ENCODE measurements around the gene VAMP5.
A peak's percentile ranks its signal among the peaks of the same experiment; 100 is the strongest.
"Not testable (repeated sequence)": the region's sequence is repeated elsewhere in the genome, so short reads cannot be mapped to it uniquely, and the experiment has no call there.

The VAMP5 gene

DNA sequence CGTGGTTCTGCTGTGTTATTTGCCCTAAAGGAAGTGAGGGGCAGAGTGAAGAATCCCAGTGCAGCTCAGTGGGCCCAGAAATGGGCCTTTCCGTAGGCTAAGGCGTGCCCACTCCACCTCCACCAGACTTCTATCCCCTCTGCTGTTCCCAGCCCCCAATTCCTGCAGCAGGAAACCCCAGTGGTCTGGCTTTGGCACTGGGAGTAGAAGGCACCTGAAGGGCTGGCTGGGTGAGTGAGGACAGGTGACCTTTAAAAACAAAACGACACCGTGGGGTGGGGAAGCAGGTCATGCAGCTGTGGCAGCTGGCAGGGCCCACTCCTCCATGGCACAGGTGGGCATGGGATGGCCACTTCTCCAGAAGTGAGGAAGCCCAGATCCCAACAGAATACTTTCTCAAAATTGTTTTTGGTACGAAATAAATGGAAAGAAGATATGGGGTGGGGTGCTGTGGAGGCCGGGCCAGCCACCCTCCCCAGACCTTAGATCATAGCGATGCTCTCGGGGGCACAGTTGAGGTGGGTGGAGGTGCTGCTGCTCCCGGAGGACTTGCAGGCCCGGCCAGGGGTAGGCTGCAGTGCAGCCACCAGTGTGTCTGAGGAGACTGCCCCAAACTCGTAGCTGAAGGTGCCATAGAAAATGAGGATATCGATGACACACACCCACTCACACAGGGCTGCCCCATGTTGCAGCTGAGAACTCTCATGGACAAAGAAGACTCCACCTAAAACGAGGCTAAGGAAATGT is 14.5 kb downstream of the VAMP5 start:
- no peak overlapping the region for H3K4me3 ChIP-seq (ENCODE audit: low read depth, low read length)
- TF ChIP-seq, protein P1, sequence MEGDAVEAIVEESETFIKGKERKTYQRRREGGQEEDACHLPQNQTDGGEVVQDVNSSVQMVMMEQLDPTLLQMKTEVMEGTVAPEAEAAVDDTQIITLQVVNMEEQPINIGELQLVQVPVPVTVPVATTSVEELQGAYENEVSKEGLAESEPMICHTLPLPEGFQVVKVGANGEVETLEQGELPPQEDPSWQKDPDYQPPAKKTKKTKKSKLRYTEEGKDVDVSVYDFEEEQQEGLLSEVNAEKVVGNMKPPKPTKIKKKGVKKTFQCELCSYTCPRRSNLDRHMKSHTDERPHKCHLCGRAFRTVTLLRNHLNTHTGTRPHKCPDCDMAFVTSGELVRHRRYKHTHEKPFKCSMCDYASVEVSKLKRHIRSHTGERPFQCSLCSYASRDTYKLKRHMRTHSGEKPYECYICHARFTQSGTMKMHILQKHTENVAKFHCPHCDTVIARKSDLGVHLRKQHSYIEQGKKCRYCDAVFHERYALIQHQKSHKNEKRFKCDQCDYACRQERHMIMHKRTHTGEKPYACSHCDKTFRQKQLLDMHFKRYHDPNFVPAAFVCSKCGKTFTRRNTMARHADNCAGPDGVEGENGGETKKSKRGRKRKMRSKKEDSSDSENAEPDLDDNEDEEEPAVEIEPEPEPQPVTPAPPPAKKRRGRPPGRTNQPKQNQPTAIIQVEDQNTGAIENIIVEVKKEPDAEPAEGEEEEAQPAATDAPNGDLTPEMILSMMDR (IDR thresholded peaks at IDR 0.05; ENCODE audit: low read depth, low read length), result no peak

DNA sequence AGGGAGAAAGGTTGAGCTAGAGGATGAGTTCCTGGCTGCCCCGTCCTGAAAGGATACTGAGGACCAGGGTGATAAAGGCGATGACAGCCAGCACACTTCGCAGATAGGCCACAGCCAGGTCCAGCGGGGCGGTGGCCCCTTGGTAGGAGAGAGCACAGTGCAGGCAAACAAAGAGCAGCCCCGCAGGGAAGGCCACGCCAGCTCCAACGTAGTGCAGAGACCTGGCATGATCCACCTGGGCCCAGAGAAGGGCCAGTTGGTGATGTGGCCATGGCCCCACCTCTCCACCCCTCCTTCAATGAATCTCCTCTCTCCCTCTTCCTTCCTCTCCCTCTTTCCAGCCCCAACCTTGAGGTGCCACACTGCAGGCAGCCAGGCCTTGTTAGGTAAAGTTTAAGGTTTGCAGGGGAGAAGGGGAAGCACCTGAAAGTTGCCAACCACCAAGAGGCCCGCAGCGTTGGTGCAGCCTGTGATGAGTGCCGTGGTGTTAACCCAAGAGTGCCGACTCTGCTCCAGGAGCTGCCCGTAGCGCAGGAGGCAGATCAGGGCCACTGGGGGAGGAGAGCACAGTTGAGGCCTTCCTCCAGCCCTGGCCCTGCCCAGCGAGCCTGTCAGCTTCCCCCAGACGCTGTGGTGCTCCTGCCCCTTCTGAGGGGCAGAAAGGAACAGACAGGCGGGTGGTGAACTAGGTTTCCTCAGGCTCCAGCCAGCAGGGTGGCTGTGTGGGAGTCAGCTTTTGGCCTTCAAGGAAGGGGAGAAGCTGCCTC is 15.4 kb downstream of the VAMP5 start:
- TF ChIP-seq, protein P1 (IDR thresholded peaks at IDR 0.05; ENCODE audit: low read depth, low read length), result no peak
- H3K4me3 ChIP-seq (ENCODE audit: low read depth, low read length), result no peak overlapping the region

DNA sequence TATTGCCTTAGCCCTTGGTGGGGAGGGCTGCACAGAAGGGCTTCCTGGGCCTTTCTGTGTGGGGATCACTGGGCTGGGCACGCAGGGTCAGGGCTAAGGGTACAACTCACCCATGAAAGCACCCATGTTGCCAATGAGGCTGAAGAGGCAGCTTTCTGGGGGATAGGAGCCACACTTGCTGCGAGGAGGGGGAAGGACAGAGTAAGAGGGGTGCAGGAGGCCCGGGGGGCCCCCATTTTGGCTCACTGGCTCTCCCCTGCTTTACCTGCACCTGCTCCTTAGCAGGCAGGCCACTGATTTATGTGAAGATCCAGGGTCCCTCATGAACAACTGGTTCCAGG is 16.0 kb downstream of the VAMP5 start:
- TF ChIP-seq, protein P1 (IDR thresholded peaks at IDR 0.05; ENCODE audit: low read depth, low read length), result no peak
- no peak overlapping the region for H3K4me3 ChIP-seq (ENCODE audit: low read depth, low read length)

DNA sequence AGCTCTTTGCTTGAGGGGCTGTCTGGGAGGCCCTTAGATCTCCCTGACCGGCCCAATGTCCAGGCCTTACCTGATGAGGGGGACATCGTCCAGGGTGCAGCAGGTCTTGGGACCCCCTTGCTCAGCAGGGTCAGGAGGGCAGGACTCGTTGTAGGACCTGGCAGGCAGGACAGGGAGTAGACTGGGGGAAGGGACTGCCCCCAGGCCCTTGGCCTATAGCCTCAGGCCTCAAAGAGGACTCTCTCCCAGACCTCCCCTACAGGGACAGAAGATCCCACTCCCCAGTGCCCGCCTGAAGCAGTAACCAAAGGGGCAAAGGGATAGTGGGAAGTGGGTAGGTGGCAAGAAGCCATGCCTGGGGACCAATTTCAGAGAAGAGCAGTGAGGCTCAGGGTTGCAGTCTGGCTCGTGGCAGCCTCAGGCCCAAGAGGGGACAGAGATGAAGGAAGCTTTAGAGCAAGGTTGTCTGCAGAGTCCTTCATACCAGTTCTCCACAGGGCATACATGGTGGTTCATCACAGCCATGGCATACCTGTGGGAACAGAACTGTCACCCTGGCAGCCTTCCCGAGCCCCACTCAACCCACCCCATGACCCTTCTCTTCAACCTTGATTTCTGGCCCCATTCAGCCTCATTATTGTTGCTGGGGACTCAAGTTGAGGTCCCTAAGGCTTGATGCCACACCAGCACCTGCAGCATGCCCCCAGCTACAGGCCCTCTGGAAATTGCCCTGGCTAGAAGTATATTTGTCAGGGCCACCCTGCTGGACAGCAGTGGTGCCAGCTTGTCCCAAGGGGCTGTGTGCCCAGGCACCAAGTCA is 16.9 kb downstream of the VAMP5 start:
- H3K4me3 ChIP-seq (ENCODE audit: low read depth, low read length), result peak overlapping the region; percentile 84
- TF ChIP-seq, protein P1 (IDR thresholded peaks at IDR 0.05; ENCODE audit: low read depth, low read length), result no peak

DNA sequence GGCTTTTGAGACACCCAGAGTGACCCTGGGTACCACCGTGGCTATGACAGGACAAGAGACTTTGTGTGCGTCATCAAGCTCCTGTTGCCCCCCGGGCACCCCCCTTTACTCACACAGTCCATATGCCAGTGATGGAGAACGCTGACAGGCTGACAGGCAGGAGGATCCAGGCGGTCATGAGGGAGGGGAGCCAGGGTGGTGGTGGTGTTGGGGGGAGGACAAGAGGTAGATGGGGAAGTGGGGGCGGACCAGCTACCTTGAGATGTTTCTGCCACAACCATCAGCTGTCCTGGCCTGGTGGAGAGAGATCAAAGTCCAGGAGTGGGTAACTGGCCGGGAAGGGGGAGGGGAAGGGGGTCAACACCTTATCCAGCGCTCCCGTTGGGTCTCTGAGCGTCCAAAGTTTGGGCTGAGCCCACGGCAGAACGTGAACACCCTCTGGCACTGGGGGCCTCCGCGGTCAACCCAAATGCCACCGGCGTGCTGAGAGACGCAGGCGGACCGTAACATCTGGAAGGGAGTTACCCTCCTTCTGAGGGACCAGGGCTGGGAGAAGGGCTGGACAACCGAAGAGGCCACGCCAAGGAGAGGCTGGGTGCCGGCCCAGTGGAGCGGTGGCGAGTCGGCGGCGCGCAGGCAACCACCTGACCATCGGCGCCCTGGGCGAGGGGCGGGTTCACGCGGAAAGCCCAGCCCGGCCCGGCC is 17.7 kb downstream of the VAMP5 start:
- TF ChIP-seq, protein P1 (IDR thresholded peaks at IDR 0.05; ENCODE audit: low read depth, low read length), result no peak
- H3K4me3 ChIP-seq (ENCODE audit: low read depth, low read length), result peak overlapping the region; percentile 84

DNA sequence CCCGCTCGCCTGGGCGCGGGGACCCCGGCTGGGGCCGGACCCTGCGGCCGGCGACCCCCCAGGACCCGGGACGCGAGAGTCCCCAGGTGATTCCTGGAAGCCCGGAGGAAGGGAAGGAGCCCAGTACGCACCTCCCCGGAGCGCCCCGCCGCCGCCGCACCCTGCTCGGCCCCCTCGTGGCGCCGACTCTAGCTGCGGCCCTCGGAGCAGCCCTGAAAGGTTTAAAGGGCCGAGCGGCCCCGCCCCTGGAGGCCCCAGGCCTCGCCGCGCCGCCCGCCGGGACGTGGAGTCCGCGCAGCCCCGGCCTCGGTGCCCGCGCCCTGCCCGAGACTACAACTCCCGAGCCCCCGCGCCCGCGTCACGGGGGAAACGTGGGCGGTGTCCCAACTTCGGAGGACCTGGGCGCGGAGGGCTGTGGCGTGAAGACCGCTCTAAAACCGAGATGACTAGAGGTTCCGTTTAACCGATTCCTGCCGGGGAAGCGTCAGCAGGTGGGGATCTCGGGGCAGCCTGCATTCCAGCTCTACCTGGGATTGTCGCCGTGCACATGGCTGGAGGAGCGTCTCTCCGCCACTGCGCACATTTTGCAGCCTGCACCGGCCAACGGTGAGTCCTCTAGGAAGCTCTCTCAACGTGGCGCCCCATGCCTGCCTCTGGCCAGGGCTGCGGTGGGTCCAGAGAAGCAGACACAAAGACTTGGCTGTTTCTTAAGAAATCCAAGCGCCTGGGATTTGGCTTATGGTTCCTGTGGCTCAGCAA is 18.4 kb downstream of the VAMP5 start, which contains the start of gene TMEM150A:
TSS of gene TMEM150A (minus strand) at position 223 of the 759 bp plus-strand sequence. CDS start 750 bp downstream, outside the sequence.
- TF ChIP-seq, protein P1 (IDR thresholded peaks at IDR 0.05; ENCODE audit: low read depth, low read length), result no peak
- peak within 1 kb of the TSS; percentile 84 for H3K4me3 ChIP-seq (ENCODE audit: low read depth, low read length)

DNA sequence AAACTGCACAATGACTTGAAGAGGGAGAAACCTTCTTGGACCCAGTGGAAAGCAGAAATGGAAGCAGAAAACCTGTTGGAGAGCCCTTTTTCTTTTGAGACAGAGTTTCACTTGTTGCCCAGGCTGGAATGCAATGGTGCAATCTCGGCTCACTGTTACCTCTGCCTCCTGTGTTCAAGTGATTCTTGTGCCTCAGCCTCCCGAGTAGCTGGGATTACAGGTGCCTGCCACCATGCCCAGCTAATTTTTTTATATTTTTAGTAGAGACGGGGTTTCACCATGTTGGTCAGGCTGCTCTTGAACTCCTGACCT is 19.9 kb downstream of the VAMP5 start:
- not testable (repeated sequence) for H3K4me3 ChIP-seq (ENCODE audit: low read depth, low read length)
